Nephron progenitor cell (in vitro differentiated cells): Measurements from ENCODE around the gene UTP11.
A peak's percentile ranks its signal among the peaks of the same experiment; 100 is the strongest.

Experiments used
- DNase-seq: peaks from one replicate; pipeline ENCODE4 v3.0.0; 2021
- H3K27ac Mint-ChIP-seq: 2 replicates; pipeline ENCODE4 v1.8.0; 2021; ENCODE audit warnings: mild to moderate bottlenecking, moderate library complexity, mixed read lengths
- H3K27me3 Mint-ChIP-seq: 2 replicates; pipeline ENCODE4 v1.8.0; 2021; ENCODE audit warnings: mild to moderate bottlenecking, low read depth, mixed read lengths; ENCODE audit not compliant: poor library complexity
- H3K36me3 Mint-ChIP-seq: 2 replicates; pipeline ENCODE4 v1.8.0; 2021; ENCODE audit warnings: low read depth, mixed read lengths
- H3K4me1 Mint-ChIP-seq: 2 replicates; pipeline ENCODE4 v1.8.0; 2021; ENCODE audit warnings: mixed read lengths
- H3K4me3 Mint-ChIP-seq: 2 replicates; pipeline ENCODE4 v1.8.0; 2021; ENCODE audit warnings: mild to moderate bottlenecking, moderate library complexity, mixed read lengths
- H3K9me3 Mint-ChIP-seq: 2 replicates; pipeline ENCODE4 v1.8.0; 2021; ENCODE audit warnings: mild to moderate bottlenecking, moderate library complexity, mixed read lengths
- CTCF ChIP-seq: fragments of 200-600 bp; sonication (generic); IDR thresholded peaks from 2 replicates; pipeline ENCODE4 v1.5.0; 2021; ENCODE audit warnings: antibody characterized with exemption

Gene UTP11

GRCh38 chr1:38046333-38046883 is 33.9 kb downstream of the UTP11 start, which contains the start of gene POU3F1:
POU3F1 (minus strand) TSS chr1:38046793; CDS start chr1:38046743, 50 bp downstream.
- Mint-ChIP-seq H3K4me1 (peaks cover 43% of the 10 kb centered on the region), H3K27me3 (peaks cover 90% of the 10 kb centered on the region), H3K4me3 (peak within 1 kb of the TSS; percentile 76), H3K27ac (no peak within 1 kb of the TSS), H3K36me3 (no peaks in the 10 kb centered on the region), H3K9me3 (no peaks in the 10 kb centered on the region)
- no peak for TF ChIP-seq CTCF
- no peak for DNase-seq

- H3K27me3 Mint-ChIP-seq: peaks cover 90% of the 10 kb centered on the region
- H3K36me3 Mint-ChIP-seq: no peaks in the 10 kb centered on the region
- peaks cover 38% of the 10 kb centered on the region for H3K4me1 Mint-ChIP-seq
- DNase-seq: peak; percentile 88
- no peak for TF ChIP-seq CTCF
- no peak overlapping the region for H3K27ac Mint-ChIP-seq
- peak overlapping the region; percentile 76 for H3K4me3 Mint-ChIP-seq
- H3K9me3 Mint-ChIP-seq: no peaks in the 10 kb centered on the region
These were observed 34.5 kb downstream of the UTP11 start for GRCh38 chr1:38046884-38047602.

- DNase-seq: peak; percentile 67
- Mint-ChIP-seq H3K4me1 (peaks cover 38% of the 10 kb centered on the region), H3K27me3 (peaks cover 90% of the 10 kb centered on the region), H3K9me3 (no peaks in the 10 kb centered on the region), H3K27ac (no peak overlapping the region), H3K4me3 (peak overlapping the region; percentile 76), H3K36me3 (no peaks in the 10 kb centered on the region)
- no peak for TF ChIP-seq CTCF
These were observed 35.1 kb downstream of the UTP11 start for GRCh38 chr1:38047603-38048141.

- Mint-ChIP-seq H3K27ac (no peak overlapping the region), H3K36me3 (no peaks in the 10 kb centered on the region), H3K4me3 (no peak overlapping the region), H3K4me1 (peaks cover 29% of the 10 kb centered on the region), H3K27me3 (peaks cover 88% of the 10 kb centered on the region), H3K9me3 (no peaks in the 10 kb centered on the region)
- TF ChIP-seq CTCF: no peak
- peak; percentile 74 for DNase-seq
These were observed 38.0 kb downstream of the UTP11 start for GRCh38 chr1:38050397-38051078.

GRCh38 chr1:38051079-38051543 is 38.6 kb downstream of the UTP11 start:
- Mint-ChIP-seq H3K4me1 (peaks cover 29% of the 10 kb centered on the region), H3K27ac (no peak overlapping the region), H3K4me3 (no peak overlapping the region), H3K9me3 (no peaks in the 10 kb centered on the region), H3K27me3 (peaks cover 90% of the 10 kb centered on the region), H3K36me3 (no peaks in the 10 kb centered on the region)
- TF ChIP-seq CTCF: no peak
- DNase-seq: no peak
